ENCODE measurements around the gene CECR2. TPM values are rescaled to one million over a fixed set of nuclear protein-coding genes. Genes with fewer than 3 reads are reported as not detected.

Gene CECR2
- total RNA-seq, 1 donor from 2014 or later, result 1.4 TPM

DNA sequence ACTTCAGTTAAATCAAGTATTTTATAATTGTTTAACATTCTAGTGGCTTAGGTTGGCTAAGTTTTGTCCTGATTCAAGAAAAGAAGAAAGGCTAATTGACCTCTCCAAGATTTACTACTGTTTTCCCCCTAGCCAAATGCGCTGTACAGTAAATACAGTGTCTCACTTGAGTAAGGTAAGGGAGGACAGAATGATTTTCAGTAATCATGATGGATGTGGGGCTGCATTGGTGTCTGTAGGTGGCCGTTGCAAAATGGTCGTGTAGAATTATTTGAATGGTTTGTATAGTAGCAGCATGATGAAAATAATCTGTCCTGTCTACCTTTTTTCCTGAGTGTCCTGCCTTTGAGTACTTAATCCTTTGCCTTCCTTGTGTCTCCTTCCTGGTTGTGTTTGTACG lies 4.6 kb downstream of the CECR2 start:
- TF ChIP-seq, protein P1, sequence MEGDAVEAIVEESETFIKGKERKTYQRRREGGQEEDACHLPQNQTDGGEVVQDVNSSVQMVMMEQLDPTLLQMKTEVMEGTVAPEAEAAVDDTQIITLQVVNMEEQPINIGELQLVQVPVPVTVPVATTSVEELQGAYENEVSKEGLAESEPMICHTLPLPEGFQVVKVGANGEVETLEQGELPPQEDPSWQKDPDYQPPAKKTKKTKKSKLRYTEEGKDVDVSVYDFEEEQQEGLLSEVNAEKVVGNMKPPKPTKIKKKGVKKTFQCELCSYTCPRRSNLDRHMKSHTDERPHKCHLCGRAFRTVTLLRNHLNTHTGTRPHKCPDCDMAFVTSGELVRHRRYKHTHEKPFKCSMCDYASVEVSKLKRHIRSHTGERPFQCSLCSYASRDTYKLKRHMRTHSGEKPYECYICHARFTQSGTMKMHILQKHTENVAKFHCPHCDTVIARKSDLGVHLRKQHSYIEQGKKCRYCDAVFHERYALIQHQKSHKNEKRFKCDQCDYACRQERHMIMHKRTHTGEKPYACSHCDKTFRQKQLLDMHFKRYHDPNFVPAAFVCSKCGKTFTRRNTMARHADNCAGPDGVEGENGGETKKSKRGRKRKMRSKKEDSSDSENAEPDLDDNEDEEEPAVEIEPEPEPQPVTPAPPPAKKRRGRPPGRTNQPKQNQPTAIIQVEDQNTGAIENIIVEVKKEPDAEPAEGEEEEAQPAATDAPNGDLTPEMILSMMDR (IDR thresholded peaks at IDR 0.05), result no peak
- Histone ChIP-seq H3K36me3 (no peaks in the 10 kb centered on the region), H3K9me3 (no peaks in the 10 kb centered on the region), H3K4me1 (peaks cover 3 to 8% of the 10 kb centered on the region in 2 donors), H3K27ac (no peak overlapping the region), H3K4me3 (no peak overlapping the region), H3K27me3 (peaks cover 6% of the 10 kb centered on the region)
- intact Hi-C loops (cut with DNase I), result no loop called here
- DNase-seq (ENCODE audit: low spot score in 2 of 2), result no peak

GRCh38 chr22:17375914-17376614 lies 6.8 kb downstream of the CECR2 start:
- Histone ChIP-seq H3K27ac (no peak overlapping the region), H3K4me1 (no peaks in the 10 kb centered on the region), H3K9me3 (no peaks in the 10 kb centered on the region), H3K4me3 (no peak overlapping the region), H3K36me3 (no peaks in the 10 kb centered on the region), H3K27me3 (no peaks in the 10 kb centered on the region)
- intact Hi-C loops (cut with DNase I), result no loop called here
- DNase-seq (ENCODE audit: low spot score in 2 of 2), result no peak
- TF ChIP-seq, protein P1 (IDR thresholded peaks at IDR 0.05), result no peak

DNA sequence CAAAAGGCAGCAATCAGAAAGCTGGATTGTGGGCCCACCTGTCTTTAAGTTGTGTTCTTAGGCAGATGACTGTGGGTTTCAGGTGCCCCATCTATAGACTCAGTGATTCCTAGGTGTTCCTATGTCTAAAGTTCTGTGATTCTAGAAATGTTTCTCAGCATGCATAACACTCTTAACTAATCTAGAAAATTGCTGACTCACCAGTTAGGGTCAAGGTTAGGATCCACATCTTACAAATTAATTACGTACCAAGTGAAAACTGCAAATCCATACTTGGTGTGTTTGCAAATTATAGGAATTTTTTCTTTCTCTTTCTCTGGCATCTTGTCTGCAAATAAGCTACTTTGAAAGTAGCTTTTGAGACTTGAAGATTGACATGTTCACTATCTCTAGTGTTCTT lies 7.7 kb downstream of the CECR2 start:
- no peak overlapping the region for H3K4me3 ChIP-seq
- no peaks in the 10 kb centered on the region for H3K27me3 ChIP-seq
- no peaks in the 10 kb centered on the region for H3K9me3 ChIP-seq
- intact Hi-C loops (cut with DNase I), result no loop called here
- TF ChIP-seq, protein P1 (IDR thresholded peaks at IDR 0.05), result no peak
- H3K27ac ChIP-seq, result no peak overlapping the region
- no peak for DNase-seq (ENCODE audit: low spot score in 2 of 2)
- no peaks in the 10 kb centered on the region for H3K36me3 ChIP-seq
- no peaks in the 10 kb centered on the region for H3K4me1 ChIP-seq

DNA sequence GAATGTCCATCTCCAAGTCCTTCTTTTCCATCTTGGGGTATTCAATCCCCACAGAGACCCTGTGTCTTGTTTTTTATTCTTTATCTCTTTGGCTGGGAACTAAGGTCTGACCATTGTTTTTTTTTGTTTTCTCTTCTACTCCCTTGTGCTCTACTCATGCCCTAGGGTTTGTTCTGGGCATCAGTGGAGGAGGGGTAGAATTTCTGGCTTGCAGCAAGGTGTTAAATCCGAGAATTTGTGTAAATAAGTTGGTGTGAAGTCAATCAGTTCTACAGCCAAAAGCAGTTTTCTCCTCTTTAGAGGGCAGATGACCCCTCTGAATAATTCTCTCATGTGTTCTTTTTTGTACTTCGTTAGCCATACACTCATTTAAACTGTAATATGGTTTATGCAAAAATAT lies 10.7 kb downstream of the CECR2 start:
- peaks cover 0 to 8% of the 10 kb centered on the region in 2 donors for H3K9me3 ChIP-seq

DNA sequence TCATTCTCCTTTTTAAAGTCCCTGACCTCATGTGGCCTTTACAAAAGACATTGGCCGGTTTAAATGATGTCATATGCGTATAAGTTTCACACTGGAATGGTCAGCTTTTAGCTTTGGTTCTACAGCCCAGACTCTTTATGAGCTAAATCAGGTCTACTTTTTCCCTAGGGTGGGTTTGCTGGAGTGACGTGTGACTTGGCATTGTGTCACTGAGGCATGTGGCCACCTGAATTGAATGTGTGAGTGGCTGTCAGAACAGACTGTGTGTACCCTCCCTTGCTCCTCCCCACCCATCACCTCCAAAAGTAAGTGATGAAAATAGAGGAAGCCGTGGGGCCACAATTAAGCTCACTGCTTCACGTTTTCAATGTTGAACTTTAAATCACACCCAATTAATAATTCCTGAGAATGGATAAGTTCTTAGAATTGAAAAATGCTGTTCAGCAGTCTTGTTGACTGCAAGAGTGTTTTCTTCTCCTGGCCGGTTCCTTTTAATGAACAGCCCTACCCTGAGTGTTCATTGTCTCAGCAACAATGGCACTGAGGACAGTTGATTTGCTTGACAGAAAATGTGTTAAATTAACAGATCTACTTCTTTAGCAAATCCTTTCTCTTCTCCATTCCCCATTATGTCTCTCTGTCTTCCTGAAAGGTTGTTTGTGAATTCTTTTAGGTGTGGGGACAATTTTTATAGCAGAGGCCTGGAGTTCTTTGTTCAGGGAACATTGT lies 11.3 kb downstream of the CECR2 start:
- Histone ChIP-seq H3K9me3 (peaks cover 0 to 8% of the 10 kb centered on the region in 2 donors), H3K27me3 (no peaks in the 10 kb centered on the region), H3K36me3 (no peaks in the 10 kb centered on the region), H3K4me3 (no peak overlapping the region), H3K4me1 (no peaks in the 10 kb centered on the region), H3K27ac (no peak overlapping the region)
- TF ChIP-seq, protein P1 (IDR thresholded peaks at IDR 0.05), result no peak
- no peak for DNase-seq (ENCODE audit: low spot score in 2 of 2)
- intact Hi-C loops (cut with DNase I), result no loop called here

More for the DNA sequence above, 10.7 kb downstream of the CECR2 start:
- intact Hi-C loops (cut with DNase I), result no loop called here
- Histone ChIP-seq H3K4me1 (no peaks in the 10 kb centered on the region), H3K27ac (no peak overlapping the region), H3K27me3 (no peaks in the 10 kb centered on the region), H3K4me3 (no peak overlapping the region), H3K36me3 (no peaks in the 10 kb centered on the region)
- TF ChIP-seq, protein P1 (IDR thresholded peaks at IDR 0.05), result no peak
- DNase-seq (ENCODE audit: low spot score in 2 of 2), result no peak

All from ascending aorta (tissue), 2 donors.